GM10248 (cell line): ENCODE data around the gene SNX8.
"Not testable (repeated sequence)": the region's sequence is repeated elsewhere in the genome, so short reads cannot be mapped to it uniquely, and the experiment has no call there.

ENCODE experiments used
- CTCF ChIA-PET: fragments of 300-600 bp; sonication (Branson Sonifier 250); formaldehyde crosslinking; extraction: SDS; loops from one replicate; lab custom pipeline; 2021; ENCODE audit warnings: antibody characterized with exemption; lab: Yijun Ruan, JAX
- POLR2A ChIA-PET: fragments of 350-650 bp; sonication (Branson Sonifier 250); formaldehyde crosslinking; extraction: SDS; loops from one replicate; lab custom pipeline; 2020; ENCODE audit warnings: antibody characterized with exemption; lab: Yijun Ruan, JAX
- DNase-seq: peaks from one replicate; pipeline ENCODE4 v3.0.0; 2012; ENCODE audit errors: extremely low spot score
- TF ChIP-seq, protein P1 (sequence below): IDR thresholded peaks from 2 replicates; pipeline ENCODE4 v1.5.1; 2012; ENCODE audit warnings: mild to moderate bottlenecking, low read depth; ENCODE audit errors: extremely low read depth, missing control alignments, control extremely low read depth

The SNX8 gene

DNA sequence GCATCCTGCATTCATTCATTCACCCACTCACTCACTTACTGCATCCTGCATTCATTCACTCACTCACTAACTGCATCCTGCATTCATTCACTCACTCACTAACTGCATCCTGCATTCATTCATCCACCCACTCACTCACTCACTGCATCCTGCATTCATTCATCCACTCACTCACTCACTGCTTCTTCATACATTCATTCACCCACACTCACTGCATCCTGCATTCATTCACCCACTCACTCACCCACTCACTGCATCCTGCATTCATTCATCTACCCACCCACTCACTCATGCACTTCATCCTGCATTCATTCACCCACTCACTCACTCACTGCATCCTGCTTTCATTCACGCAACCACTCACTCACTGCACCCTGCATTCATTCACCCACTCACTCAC, 1.5 kb upstream of the SNX8 start:
- POLR2A ChIA-PET = no interaction called here
- CTCF ChIA-PET = no interaction called here
- TF ChIP-seq, protein P1, sequence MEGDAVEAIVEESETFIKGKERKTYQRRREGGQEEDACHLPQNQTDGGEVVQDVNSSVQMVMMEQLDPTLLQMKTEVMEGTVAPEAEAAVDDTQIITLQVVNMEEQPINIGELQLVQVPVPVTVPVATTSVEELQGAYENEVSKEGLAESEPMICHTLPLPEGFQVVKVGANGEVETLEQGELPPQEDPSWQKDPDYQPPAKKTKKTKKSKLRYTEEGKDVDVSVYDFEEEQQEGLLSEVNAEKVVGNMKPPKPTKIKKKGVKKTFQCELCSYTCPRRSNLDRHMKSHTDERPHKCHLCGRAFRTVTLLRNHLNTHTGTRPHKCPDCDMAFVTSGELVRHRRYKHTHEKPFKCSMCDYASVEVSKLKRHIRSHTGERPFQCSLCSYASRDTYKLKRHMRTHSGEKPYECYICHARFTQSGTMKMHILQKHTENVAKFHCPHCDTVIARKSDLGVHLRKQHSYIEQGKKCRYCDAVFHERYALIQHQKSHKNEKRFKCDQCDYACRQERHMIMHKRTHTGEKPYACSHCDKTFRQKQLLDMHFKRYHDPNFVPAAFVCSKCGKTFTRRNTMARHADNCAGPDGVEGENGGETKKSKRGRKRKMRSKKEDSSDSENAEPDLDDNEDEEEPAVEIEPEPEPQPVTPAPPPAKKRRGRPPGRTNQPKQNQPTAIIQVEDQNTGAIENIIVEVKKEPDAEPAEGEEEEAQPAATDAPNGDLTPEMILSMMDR = no peak
- no peak for DNase-seq

DNA sequence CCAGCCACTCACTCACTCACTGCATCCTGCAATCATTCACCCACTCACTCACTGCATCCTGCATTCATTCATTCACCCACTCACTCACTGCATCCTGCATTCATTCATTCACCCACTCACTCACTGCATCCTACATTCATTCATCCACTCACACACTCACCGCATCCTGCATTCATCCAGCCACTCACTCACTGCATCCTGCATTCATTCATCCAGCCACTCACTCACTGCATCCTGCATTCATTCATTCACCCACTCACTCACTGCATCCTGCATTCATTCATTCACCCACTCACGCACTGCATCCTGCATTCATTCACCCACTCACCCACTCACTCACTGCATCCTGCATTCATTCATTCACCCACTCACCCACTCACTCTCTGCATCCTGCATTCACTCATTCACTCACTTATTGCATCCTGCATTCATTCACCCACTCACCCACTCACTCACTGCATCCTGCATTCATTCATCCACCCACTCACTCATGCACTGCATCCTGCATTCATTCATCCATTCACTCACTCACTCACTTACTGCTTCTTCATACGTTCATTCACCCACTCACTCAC, 802 bp upstream of the SNX8 start:
- CTCF ChIA-PET, POLR2A ChIA-PET, DNase-seq: not testable (repeated sequence)

GRCh38 chr7:2313450-2314208, 612 bp downstream of the SNX8 start:
- TF ChIP-seq, protein P1 = no peak
- DNase-seq = no peak
- CTCF ChIA-PET = interaction anchor here (1.6 kb wide), 1 partner anchor 16 kb away, joined by 3 read pairs; no protein-coding TSS in a partner anchor
- POLR2A ChIA-PET = interaction anchor here (0.6 to 1.0 kb wide), 2 partner anchors 25 to 1712 kb away, joined by 3 to 7 read pairs; no protein-coding TSS in a partner anchor

GRCh38 chr7:2312267-2312929, 1.8 kb downstream of the SNX8 start:
- DNase-seq = peak; percentile 78
- POLR2A ChIA-PET = interaction anchor here (1.0 to 1.2 kb wide), 5 partner anchors 12 to 75 kb away, joined by 3 to 4 read pairs (median 3); no protein-coding TSS in a partner anchor
- CTCF ChIA-PET = interaction anchor here (0.7 to 3.0 kb wide), 3 partner anchors 12 to 51 kb away, joined by 3 to 9 read pairs (median 3); no protein-coding TSS in a partner anchor

GRCh38 chr7:2309889-2310331, 4.3 kb downstream of the SNX8 start:
- TF ChIP-seq, protein P1 = no peak
- ChIA-PET POLR2A (no interaction called here), CTCF (interaction anchor here (1.4 to 3.0 kb wide), 2 partner anchors 9 to 11 kb away, joined by 3 to 9 read pairs; no protein-coding TSS in a partner anchor)
- no peak for DNase-seq

More at GRCh38 chr7:2312267-2312929, 1.8 kb downstream of the SNX8 start:
- TF ChIP-seq, protein P1 = no peak

- ChIA-PET POLR2A (interaction anchor here (0.6 kb wide), 1 partner anchor 39 kb away, joined by 9 read pairs; no protein-coding TSS in a partner anchor), CTCF (interaction anchor here (1.0 kb wide), 1 partner anchor 72 kb away, joined by 3 read pairs; no protein-coding TSS in a partner anchor)
- TF ChIP-seq, protein P1 = no peak
- peak; percentile 65 for DNase-seq
Measured at GRCh38 chr7:2307690-2308107, 6.5 kb downstream of the SNX8 start.
